ENCODE data around the gene SLC25A5. TPM values are rescaled to one million over a fixed set of nuclear protein-coding genes. Genes with fewer than 3 reads are reported as not detected.
"Not testable (repeated sequence)": the region's sequence is repeated elsewhere in the genome, so short reads cannot be mapped to it uniquely, and the experiment has no call there.

The SLC25A5 gene
- polyA plus RNA-seq, 4 donors = 615 to 1,883 (median 1,275) TPM

DNA sequence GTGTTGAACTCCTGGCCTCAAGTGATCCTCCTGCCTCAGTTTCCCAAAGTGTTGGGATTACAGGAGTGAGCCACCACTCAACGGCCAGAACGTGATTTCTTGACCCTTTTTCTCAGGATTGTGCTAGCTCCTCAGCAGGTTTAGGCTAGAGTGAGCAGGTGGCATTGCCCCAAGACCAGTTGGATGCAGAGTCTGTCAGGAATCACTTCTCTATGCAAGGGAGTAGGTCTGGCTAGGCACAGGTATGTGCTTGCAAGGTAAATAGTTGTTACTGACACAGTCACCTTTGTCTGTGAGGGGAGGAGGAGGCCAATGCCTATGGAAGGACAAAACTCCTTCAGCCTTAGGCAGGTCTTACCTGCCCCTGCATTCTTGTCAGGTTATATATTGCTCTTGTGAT is 24.2 kb downstream of the SLC25A5 start:
- Histone ChIP-seq H3K27me3 (ENCODE audit: control insufficient read depth in 3 of 3, insufficient read depth in 3 of 3, low read length in 3 of 3) (no peaks in the 10 kb centered on the region), H3K4me3 (ENCODE audit: low read depth in 1 of 3, low read length in 3 of 3) (no peak overlapping the region), H3K4me1 (ENCODE audit: control insufficient read depth in 3 of 3, insufficient read depth in 2 of 3, low read depth in 1 of 3, low read length in 2 of 3) (peaks cover 0 to 21% (median 2%) of the 10 kb centered on the region in 3 donors), H3K27ac (ENCODE audit: low read depth in 1 of 3, low read length in 2 of 3) (no peak overlapping the region), H3K36me3 (ENCODE audit: control insufficient read depth in 3 of 3, insufficient read depth in 2 of 3, low read depth in 1 of 3, low read length in 3 of 3) (no peaks in the 10 kb centered on the region), H3K9me3 (ENCODE audit: control insufficient read depth in 2 of 2, insufficient read depth in 1 of 2, low read depth in 1 of 2, low read length in 1 of 2) (no peaks in the 10 kb centered on the region)
- FAIRE-seq (no peak), DNase-seq (no peak)
- 65 to 100% (median 90%) methylated on average over 2 of the region's 2 CpGs for WGBS, 3 donors

GRCh38 chrX:119493851-119494495 is 25.7 kb downstream of the SLC25A5 start:
- Histone ChIP-seq H3K27ac (ENCODE audit: low read depth in 1 of 3, low read length in 2 of 3) (peak overlapping the region; percentile 79 to 88 (median 85)), H3K4me1 (ENCODE audit: control insufficient read depth in 3 of 3, insufficient read depth in 2 of 3, low read depth in 1 of 3, low read length in 2 of 3) (peaks cover 0 to 21% (median 2%) of the 10 kb centered on the region in 3 donors)
- 65 to 83% (median 82%) methylated on average over 9 to 10 of the region's 10 CpGs for WGBS, 3 donors
- H3K9me3 ChIP-seq (ENCODE audit: control insufficient read depth in 2 of 2, insufficient read depth in 1 of 2, low read depth in 1 of 2, low read length in 1 of 2); FAIRE-seq; DNase-seq; H3K36me3 ChIP-seq (ENCODE audit: control insufficient read depth in 3 of 3, insufficient read depth in 2 of 3, low read depth in 1 of 3, low read length in 3 of 3); H3K4me3 ChIP-seq (ENCODE audit: low read depth in 1 of 3, low read length in 3 of 3); H3K27me3 ChIP-seq (ENCODE audit: control insufficient read depth in 3 of 3, insufficient read depth in 3 of 3, low read length in 3 of 3): not testable (repeated sequence)

DNA sequence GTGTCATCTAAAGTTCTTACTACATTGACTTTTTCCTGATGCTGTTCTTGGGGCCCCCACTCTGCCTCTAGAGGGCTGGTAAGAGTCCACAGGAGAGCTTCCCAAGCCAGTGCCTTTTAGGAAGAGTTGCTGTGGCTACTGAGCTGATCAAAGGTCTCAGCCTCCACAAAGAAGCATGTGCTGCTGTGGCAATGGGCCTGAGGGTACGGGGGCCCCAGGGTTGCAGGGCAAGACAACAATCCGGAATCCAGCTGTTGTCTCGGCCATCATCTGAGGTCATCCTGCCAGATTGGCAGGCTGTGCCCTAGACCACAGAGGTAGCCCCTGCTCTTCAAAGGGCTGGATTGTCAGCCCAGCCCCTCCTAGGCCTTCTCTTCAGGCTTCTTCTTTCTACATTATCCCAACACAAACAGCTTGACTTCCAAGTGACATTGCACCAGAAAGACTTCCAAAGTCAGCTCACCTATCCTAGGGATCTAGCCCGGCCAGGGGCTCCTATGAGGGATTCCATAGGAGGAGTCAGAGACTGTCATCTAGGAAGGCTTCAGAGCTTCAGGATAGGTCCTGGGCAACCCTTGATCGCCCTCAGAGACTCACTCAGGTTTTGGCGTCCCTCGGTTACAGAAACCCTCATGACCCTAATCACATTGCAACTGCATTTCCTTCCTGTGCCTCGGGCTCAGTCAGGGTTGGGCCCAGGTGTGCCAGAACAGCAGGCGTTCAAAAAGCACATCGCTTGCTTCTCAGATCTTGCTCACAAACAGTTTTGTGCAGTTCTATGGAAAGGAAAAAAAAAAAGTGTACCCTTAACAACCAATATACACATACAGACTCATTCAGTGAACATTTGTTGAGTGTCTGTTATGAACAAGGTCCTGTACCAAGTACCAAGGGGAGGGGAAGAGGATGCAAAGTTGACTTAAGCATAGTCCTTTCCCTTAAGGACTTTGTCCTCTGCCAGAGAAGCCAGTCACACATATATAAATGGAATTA is 27.8 kb downstream of the SLC25A5 start:
- DNase-seq (peak; percentile 58 to 83), FAIRE-seq (no peak)
- WGBS, 3 donors = 27 to 51% (median 45%) methylated on average over 10 of the region's 10 CpGs
- no peak overlapping the region for H3K4me3 ChIP-seq (ENCODE audit: low read depth in 1 of 3, low read length in 3 of 3)
- no peaks in the 10 kb centered on the region for H3K36me3 ChIP-seq (ENCODE audit: control insufficient read depth in 3 of 3, insufficient read depth in 2 of 3, low read depth in 1 of 3, low read length in 3 of 3)
- H3K9me3 ChIP-seq (ENCODE audit: control insufficient read depth in 2 of 2, insufficient read depth in 1 of 2, low read depth in 1 of 2, low read length in 1 of 2) = no peaks in the 10 kb centered on the region
- H3K4me1 ChIP-seq (ENCODE audit: control insufficient read depth in 3 of 3, insufficient read depth in 2 of 3, low read depth in 1 of 3, low read length in 2 of 3) = peaks cover 0 to 21% (median 2%) of the 10 kb centered on the region in 3 donors
- no peaks in the 10 kb centered on the region for H3K27me3 ChIP-seq (ENCODE audit: control insufficient read depth in 3 of 3, insufficient read depth in 3 of 3, low read length in 3 of 3)
- H3K27ac ChIP-seq (ENCODE audit: low read depth in 1 of 3, low read length in 2 of 3) = peak overlapping the region; percentile 74 to 91 (median 85)

- no peak for FAIRE-seq
- DNase-seq = no peak
These were observed 28.9 kb downstream of the SLC25A5 start for GRCh38 chrX:119497185-119497584.

DNA sequence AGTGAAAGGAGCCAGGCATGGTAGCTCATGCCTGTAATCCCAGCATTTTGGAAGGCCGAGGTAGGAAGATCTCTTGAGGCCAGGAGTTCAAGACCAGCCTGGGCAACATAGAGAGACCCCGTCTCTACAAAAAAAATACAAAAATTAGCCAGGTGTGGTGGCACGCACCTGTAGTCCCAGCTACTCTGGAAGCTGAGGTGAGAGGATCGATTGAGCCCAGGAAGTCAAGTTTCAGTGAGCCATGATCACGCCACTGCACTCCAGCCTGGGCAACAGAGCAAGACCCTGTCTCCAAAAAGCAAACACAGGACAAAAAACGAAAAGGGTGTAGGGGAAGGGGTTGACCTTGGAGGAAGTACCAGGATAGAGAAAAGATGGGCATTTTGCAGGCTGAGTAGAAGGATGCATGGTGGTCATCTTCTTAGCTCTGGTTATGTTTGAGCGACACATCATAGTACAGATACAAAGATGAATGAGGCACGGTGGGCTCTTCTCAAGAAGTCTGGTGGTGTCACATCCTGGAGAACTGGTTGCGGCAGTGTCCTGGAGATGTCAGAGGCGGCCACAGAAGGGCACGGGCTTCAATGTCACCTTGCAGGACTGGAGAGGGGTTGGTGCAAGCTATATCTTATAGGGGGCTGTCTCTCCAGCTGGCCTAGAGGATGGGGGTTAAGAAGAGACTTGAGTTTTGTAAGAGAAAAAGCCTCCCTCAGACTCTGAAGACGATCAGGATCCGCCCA is 32.0 kb downstream of the SLC25A5 start:
- no peak for FAIRE-seq
- no peaks in the 10 kb centered on the region for H3K36me3 ChIP-seq (ENCODE audit: control insufficient read depth in 3 of 3, insufficient read depth in 2 of 3, low read depth in 1 of 3, low read length in 3 of 3)

More at GRCh38 chrX:119497185-119497584, 28.9 kb downstream of the SLC25A5 start:
- Histone ChIP-seq H3K27ac (ENCODE audit: low read depth in 1 of 3, low read length in 2 of 3) (peak overlapping the region in 2 of 3 donors; percentile 61 to 76), H3K4me1 (ENCODE audit: control insufficient read depth in 3 of 3, insufficient read depth in 2 of 3, low read depth in 1 of 3, low read length in 2 of 3) (peaks cover 0 to 26% (median 2%) of the 10 kb centered on the region in 3 donors), H3K9me3 (ENCODE audit: control insufficient read depth in 2 of 2, insufficient read depth in 1 of 2, low read depth in 1 of 2, low read length in 1 of 2) (no peaks in the 10 kb centered on the region), H3K36me3 (ENCODE audit: control insufficient read depth in 3 of 3, insufficient read depth in 2 of 3, low read depth in 1 of 3, low read length in 3 of 3) (no peaks in the 10 kb centered on the region), H3K4me3 (ENCODE audit: low read depth in 1 of 3, low read length in 3 of 3) (no peak overlapping the region), H3K27me3 (ENCODE audit: control insufficient read depth in 3 of 3, insufficient read depth in 3 of 3, low read length in 3 of 3) (no peaks in the 10 kb centered on the region)
- WGBS, 3 donors = 17 to 46% (median 31%) methylated on average over 1 of the region's 1 CpG

GRCh38 chrX:119501511-119502148 is 33.4 kb downstream of the SLC25A5 start:
- Histone ChIP-seq H3K4me1 (ENCODE audit: control insufficient read depth in 3 of 3, insufficient read depth in 2 of 3, low read depth in 1 of 3, low read length in 2 of 3) (peaks cover 0 to 26% (median 2%) of the 10 kb centered on the region in 3 donors), H3K9me3 (ENCODE audit: control insufficient read depth in 2 of 2, insufficient read depth in 1 of 2, low read depth in 1 of 2, low read length in 1 of 2) (no peaks in the 10 kb centered on the region), H3K36me3 (ENCODE audit: control insufficient read depth in 3 of 3, insufficient read depth in 2 of 3, low read depth in 1 of 3, low read length in 3 of 3) (no peaks in the 10 kb centered on the region), H3K27me3 (ENCODE audit: control insufficient read depth in 3 of 3, insufficient read depth in 3 of 3, low read length in 3 of 3) (no peaks in the 10 kb centered on the region), H3K27ac (ENCODE audit: low read depth in 1 of 3, low read length in 2 of 3) (peak overlapping the region; percentile 90 to 98 (median 96)), H3K4me3 (ENCODE audit: low read depth in 1 of 3, low read length in 3 of 3) (no peak overlapping the region)
- 59 to 78% (median 76%) methylated on average over 5 to 7 of the region's 7 CpGs for WGBS, 3 donors
- DNase-seq (peak in 1 of 2 donors; percentile 48), FAIRE-seq (no peak)

More for the DNA sequence above, 32.0 kb downstream of the SLC25A5 start:
- Histone ChIP-seq H3K9me3 (ENCODE audit: control insufficient read depth in 2 of 2, insufficient read depth in 1 of 2, low read depth in 1 of 2, low read length in 1 of 2) (no peaks in the 10 kb centered on the region), H3K27me3 (ENCODE audit: control insufficient read depth in 3 of 3, insufficient read depth in 3 of 3, low read length in 3 of 3) (no peaks in the 10 kb centered on the region), H3K4me3 (ENCODE audit: low read depth in 1 of 3, low read length in 3 of 3) (no peak overlapping the region), H3K4me1 (ENCODE audit: control insufficient read depth in 3 of 3, insufficient read depth in 2 of 3, low read depth in 1 of 3, low read length in 2 of 3) (peaks cover 2 to 33% (median 2%) of the 10 kb centered on the region in 3 donors), H3K27ac (ENCODE audit: low read depth in 1 of 3, low read length in 2 of 3) (peak overlapping the region; percentile 29 to 71 (median 50))
- 79 to 90% (median 86%) methylated on average over 13 of the region's 13 CpGs for WGBS, 3 donors
- DNase-seq = no peak

DNA sequence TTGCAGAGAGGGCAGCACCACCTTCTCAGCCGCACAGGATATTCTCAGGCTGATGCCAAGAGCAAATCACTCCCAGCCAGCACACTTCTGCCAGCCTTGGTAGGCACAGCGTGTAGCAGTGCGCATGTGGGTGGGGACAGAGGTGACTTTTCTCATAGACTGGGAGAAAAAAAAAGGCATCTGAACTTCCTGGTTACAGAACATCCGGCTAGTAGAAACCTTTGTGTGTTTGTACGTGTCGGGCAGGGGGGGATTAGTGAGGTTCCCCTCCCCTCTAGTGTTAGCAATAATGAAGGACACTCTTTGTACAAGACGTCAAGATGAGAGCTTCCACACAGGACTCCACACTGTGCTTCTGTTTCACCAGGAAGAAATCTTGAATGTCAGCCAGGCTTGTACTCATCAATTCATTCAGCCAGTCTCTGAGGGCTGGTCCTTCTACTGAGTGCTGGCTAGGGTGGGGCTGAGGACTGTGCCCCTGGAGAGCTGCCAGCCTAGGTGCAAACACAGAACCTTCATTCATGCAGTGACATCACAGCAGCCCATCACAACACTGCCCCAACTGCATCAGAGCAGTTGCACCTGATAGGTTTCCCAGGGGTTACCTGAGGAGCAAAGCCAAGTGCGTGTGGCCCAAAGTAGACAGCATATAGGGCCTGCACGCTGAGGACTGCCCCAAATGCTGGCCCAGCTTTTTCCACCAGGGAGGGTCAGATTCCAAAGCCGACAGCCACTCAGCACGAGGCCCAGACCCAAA is 34.7 kb downstream of the SLC25A5 start:
- H3K9me3 ChIP-seq (ENCODE audit: control insufficient read depth in 2 of 2, insufficient read depth in 1 of 2, low read depth in 1 of 2, low read length in 1 of 2) = no peaks in the 10 kb centered on the region
- peak overlapping the region; percentile 90 to 98 (median 96) for H3K27ac ChIP-seq (ENCODE audit: low read depth in 1 of 3, low read length in 2 of 3)
- H3K4me1 ChIP-seq (ENCODE audit: control insufficient read depth in 3 of 3, insufficient read depth in 2 of 3, low read depth in 1 of 3, low read length in 2 of 3) = peaks cover 0 to 31% (median 2%) of the 10 kb centered on the region in 3 donors
- DNase-seq (peak; percentile 84 to 92), FAIRE-seq (no peak)
- WGBS, 3 donors = 10 to 35% (median 32%) methylated on average over 10 to 11 of the region's 11 CpGs
- no peaks in the 10 kb centered on the region for H3K36me3 ChIP-seq (ENCODE audit: control insufficient read depth in 3 of 3, insufficient read depth in 2 of 3, low read depth in 1 of 3, low read length in 3 of 3)
- no peaks in the 10 kb centered on the region for H3K27me3 ChIP-seq (ENCODE audit: control insufficient read depth in 3 of 3, insufficient read depth in 3 of 3, low read length in 3 of 3)
- H3K4me3 ChIP-seq (ENCODE audit: low read depth in 1 of 3, low read length in 3 of 3) = no peak overlapping the region
